HG02623 (cell line): Measurements from ENCODE around the gene ATP6V1A.
"Not testable (repeated sequence)": the region's sequence is repeated elsewhere in the genome, so short reads cannot be mapped to it uniquely, and the experiment has no call there.

Experiments used
- ATAC-seq: cut with Tn5 transposase; IDR thresholded peaks from one replicate; pipeline ENCODE4 v1.9.1; 2021; ENCODE audit warnings: moderate library complexity; ENCODE audit not compliant: unreplicated experiment

The ATP6V1A gene

GRCh38 chr3:113812854-113813253 lies 66.0 kb downstream of the ATP6V1A start:
- ATAC-seq, result no peak

GRCh38 chr3:113819866-113820265 lies 73.0 kb downstream of the ATP6V1A start:
- no peak for ATAC-seq

- ATAC-seq, result peak; percentile 70
Measured at GRCh38 chr3:113825090-113825489, 78.3 kb downstream of the ATP6V1A start.

DNA sequence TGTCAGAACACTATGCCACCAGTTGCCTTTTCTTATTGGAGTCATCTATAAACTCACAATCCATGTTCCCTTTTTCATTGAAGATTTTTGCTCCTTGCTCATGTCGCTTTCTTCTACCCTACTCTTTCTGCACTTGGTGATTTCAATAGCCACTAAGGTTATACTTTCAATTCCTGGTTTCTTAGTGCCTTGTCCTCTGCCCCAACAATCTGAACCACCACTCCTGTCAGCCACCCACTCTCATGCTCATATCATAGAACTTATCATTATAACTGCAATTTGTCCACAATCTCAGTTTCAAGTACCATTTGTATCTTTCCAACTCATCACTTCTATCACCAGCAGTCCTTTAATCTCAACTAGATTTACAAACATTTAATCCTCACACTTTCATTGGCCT lies 81.8 kb downstream of the ATP6V1A start:
- ATAC-seq, result peak; percentile 32

DNA sequence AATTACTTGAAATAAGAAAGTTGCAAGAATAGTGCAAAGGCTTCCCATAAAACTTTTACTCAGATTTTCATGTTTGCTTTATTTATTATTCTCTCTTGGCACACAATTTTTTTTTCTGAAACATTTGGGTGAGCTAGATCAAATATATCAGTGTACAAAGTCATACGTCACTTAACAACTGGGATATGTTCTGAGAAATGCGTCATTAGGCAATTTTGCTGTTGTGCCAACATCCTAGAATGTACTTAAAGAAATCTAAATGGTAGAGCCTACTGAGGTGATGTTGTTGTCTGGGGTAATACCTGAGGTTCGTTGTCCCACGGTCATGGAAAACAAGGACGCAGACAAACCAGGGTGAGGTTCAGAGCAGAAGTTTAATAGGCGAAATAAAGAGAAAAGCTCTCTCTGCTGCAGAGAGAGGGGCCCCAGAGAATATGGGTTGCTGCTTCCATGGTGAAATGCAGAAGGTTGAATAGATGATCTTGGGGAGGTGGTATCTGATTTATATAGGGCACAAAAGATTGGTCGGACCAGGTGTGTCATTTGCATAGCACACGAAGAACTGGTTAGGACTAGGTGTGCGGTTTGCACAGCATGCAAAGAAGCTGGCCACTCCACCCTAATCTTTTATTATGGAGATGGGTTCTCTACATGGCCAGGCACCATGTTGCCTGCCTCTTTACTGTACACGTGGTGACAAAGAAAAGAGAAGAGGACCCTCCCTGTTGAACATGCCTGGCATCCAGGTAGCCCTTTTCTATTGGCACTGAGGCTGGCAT lies 82.9 kb downstream of the ATP6V1A start:
- peak; percentile 33 for ATAC-seq

- no peak for ATAC-seq
Measured at GRCh38 chr3:113831103-113831355, 84.2 kb downstream of the ATP6V1A start.

DNA sequence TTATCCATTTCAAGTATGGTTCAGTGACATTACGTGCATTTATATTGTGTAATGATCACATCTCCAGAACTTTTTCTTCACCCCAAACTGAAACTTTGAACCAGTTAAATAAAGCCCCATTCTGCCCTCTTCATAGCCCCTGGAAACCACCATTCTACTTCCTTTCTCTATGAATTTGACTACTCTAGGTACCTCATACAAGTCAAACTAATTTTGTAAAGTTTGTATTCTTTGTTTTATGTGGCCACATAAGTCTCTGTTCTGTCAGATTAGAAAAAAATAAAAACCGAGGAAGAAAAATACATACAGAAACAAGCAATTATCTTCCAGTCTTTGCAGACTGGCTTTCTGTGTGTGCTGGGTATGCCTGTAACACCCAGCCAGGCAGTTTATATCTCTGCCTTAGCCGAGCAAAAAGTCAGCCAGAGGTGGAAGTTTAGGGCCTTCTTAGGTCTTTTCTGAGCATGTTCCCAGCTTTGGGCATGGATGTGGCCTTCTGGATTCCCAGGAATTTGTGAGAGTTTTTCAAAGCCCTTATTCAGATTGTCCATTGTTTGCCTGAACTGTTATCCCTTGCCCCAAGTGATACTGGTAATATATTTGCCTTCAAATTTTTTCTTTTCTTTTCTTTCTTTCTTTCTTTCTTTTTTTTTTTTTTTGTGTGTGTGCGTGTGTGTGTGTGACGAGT lies 85.8 kb downstream of the ATP6V1A start:
- no peak for ATAC-seq

GRCh38 chr3:113834983-113835382 lies 88.1 kb downstream of the ATP6V1A start:
- ATAC-seq, result no peak

DNA sequence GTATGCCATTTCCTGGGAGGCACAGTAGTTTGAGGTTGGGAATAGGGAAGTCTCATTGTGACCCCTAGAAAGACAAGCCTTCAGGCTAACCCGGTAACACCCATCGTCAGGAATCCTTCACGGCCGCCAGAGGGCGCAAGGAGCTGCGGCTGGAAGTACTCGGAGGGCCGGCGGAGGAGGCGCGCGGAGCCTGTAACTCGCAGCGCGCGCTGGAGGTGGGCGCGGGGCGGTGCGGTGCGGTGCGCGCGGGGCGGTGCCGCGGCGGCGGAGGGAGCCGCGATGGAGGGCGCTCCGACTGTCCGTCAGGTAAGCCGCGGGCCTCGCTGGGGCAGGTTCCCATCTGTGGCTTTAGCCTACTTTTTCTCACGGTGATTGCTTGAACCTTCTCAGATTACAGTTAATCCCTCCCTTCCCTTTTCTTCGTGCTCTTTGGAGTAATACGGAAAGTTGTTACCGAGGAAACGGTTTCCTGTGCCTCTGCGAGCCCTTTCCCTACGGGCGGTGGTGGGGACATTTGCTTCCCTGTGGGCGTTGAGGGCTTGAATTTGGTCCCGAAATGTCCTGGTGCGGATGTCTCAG lies 91.9 kb downstream of the ATP6V1A start, which contains the start of gene GRAMD1C:
Gene GRAMD1C, plus strand, starts transcription at position 158 of the 579 bp plus-strand sequence. Its CDS starts 122 bp downstream, at position 280.
- ATAC-seq, result peak; percentile 97

DNA sequence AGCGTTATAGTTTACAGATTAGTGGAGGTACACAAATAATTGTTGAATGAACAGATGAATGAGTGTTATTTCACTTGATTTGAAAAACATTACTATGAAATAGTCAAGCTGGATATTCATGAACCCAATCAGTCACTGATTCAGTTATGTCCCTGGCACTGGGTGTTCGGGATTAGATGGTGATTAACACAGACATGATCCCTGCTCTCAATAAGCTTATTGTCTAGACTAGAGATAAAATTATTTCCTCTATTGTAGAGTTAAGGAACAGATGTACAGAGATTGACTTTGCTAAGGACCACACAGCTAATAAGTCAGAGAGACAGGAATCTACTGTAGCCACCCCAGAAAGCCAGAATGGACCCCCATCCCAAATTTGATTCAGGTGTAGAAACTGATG lies 92.7 kb downstream of the ATP6V1A start:
- ATAC-seq, result no peak

DNA sequence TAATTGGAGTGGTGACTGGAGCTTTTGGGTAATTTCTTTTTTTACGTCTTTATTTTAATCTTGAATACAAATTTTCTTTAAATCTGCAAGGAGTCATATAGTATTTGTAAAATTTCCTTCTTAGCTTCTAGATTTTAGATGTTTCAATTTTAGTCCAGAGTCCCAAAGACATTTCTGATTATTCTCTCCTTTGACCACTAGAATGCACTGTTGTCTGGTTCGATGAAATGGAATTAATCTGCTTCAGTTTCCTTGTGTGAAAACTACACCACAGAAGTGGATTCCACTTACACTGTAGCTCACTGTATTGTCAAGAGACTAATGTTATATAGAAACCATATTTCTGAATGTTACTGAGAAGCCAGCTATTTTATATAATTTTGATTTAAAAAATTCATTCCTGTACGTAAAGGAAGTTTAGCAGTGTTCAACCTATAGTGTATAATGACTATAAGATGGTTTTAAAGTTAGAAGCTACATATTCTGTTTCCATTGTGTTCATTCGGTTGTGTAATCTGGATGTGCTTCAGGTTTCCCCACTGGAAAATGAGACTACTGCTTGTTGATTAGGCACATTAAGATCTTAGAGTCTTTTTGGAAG lies 97.9 kb downstream of the ATP6V1A start:
- no peak for ATAC-seq

DNA sequence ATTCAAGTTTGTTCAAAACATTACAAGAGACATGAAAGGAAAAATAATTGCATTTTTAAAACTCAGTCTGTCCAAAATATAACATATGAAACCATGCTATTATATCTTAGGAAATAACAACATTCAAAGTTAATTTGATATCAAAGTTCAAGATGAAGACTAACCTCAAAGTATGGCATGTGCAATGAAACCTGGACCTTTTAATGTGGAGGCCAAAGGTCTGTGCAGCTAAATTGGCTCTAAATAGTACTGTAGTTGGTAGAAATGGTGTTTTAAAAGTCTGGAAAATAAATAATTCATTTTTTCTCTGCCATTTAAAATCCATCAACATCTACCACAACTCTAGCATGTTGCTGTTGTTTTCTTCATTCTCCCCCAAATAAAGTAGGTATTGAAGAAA lies 100.4 kb downstream of the ATP6V1A start:
- no peak for ATAC-seq

DNA sequence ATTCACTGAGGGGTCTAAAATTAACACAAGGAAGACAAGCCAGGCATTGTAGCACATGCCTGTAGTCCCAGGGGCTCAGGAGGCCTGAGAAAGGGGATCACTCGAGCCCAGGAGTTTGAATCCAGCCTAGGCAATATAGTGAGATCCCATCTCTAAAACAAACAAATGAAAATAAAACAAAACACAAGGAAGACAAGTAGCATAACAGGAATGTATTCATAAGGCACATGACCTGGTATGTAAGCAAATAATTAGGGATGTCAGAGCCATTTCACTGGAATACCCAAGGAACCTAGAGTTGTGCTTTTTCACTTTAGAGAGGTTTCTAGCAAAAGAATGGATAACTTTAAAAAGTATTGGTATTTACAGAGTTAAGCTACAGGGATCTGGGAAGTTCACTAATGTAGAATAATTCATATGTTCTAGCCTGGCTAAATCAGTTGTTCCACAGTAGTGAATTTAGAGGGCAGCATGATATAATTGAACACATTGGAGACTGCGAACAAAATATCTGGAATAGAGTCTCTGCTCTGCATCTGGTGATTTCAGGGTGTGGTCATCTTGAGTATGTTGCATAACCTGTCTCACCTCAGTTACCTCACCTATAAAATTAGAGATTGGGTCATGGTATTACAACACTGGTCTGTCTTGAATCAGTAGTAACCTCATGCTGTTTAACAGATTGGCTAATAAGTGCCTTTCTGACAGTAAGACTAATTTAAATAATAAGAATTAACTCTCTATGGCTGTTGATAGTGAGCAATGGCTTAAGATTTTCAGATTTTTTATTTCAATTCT lies 101.0 kb downstream of the ATP6V1A start:
- ATAC-seq, result no peak

- not testable (repeated sequence) for ATAC-seq
Measured at GRCh38 chr3:113849071-113849470, 102.2 kb downstream of the ATP6V1A start.

GRCh38 chr3:113849841-113850240 lies 103.0 kb downstream of the ATP6V1A start:
- ATAC-seq, result not testable (repeated sequence)

GRCh38 chr3:113850391-113850790 lies 103.6 kb downstream of the ATP6V1A start:
- ATAC-seq, result not testable (repeated sequence)

GRCh38 chr3:113852506-113852905 lies 105.7 kb downstream of the ATP6V1A start:
- no peak for ATAC-seq
